ENCODE results near the gene MYT1.

The MYT1 gene

GRCh38 chr20:64236137-64237088 lies 72.2 kb downstream of the MYT1 start:
- TF ChIP-seq YY1 (IDR thresholded peaks at IDR 0.05; ENCODE audit: low read depth) (no peak), ZBTB7A (IDR thresholded peaks at IDR 0.05; ENCODE audit: low read depth) (no peak), TEAD4 (IDR thresholded peaks at IDR 0.05) (no peak), CEBPB (IDR thresholded peaks at IDR 0.05) (no peak), EGR1 (IDR thresholded peaks at IDR 0.05) (no peak), EP300 (IDR thresholded peaks at IDR 0.05; ENCODE audit: borderline replicate concordance) (no peak), FOXM1 (IDR thresholded peaks at IDR 0.05; ENCODE audit: borderline replicate concordance, low read depth) (no peak), USF1 (IDR thresholded peaks at IDR 0.05) (no peak)

- TF ChIP-seq TAF1 (IDR thresholded peaks at IDR 0.05; ENCODE audit: low read depth) (no peak), REST (IDR thresholded peaks at IDR 0.05; ENCODE audit: low read depth) (no peak), EP300 (IDR thresholded peaks at IDR 0.05; ENCODE audit: borderline replicate concordance) (no peak), MAX (IDR thresholded peaks at IDR 0.05) (no peak), TEAD4 (IDR thresholded peaks at IDR 0.05) (no peak), YY1 (IDR thresholded peaks at IDR 0.05; ENCODE audit: low read depth) (no peak), FOXM1 (IDR thresholded peaks at IDR 0.05; ENCODE audit: borderline replicate concordance, low read depth) (no peak), TCF12 (IDR thresholded peaks at IDR 0.05; ENCODE audit: low read depth) (no peak), NFIC (IDR thresholded peaks at IDR 0.05) (no peak), ZBTB7A (IDR thresholded peaks at IDR 0.05; ENCODE audit: low read depth) (no peak), CEBPB (IDR thresholded peaks at IDR 0.05) (no peak)
These were observed 73.1 kb downstream of the MYT1 start for GRCh38 chr20:64237316-64237715.

GRCh38 chr20:64238115-64238825 lies 74.0 kb downstream of the MYT1 start:
- TF ChIP-seq NFIC (IDR thresholded peaks at IDR 0.05), result no peak
- TF ChIP-seq MAX (IDR thresholded peaks at IDR 0.05), result no peak
- TF ChIP-seq TCF12 (IDR thresholded peaks at IDR 0.05; ENCODE audit: low read depth), result no peak

- TF ChIP-seq FOXM1 (IDR thresholded peaks at IDR 0.05; ENCODE audit: borderline replicate concordance, low read depth), result no peak
- TF ChIP-seq RAD21 (IDR thresholded peaks at IDR 0.05; ENCODE audit: low read depth), result no peak
- no peak for TF ChIP-seq NFIC (IDR thresholded peaks at IDR 0.05)
- no peak for TF ChIP-seq REST (IDR thresholded peaks at IDR 0.05; ENCODE audit: low read depth)
- TF ChIP-seq TAF1 (IDR thresholded peaks at IDR 0.05; ENCODE audit: low read depth), result no peak
- TF ChIP-seq MAX (IDR thresholded peaks at IDR 0.05), result no peak
- TF ChIP-seq TEAD4 (IDR thresholded peaks at IDR 0.05), result no peak
- no peak for TF ChIP-seq TCF12 (IDR thresholded peaks at IDR 0.05; ENCODE audit: low read depth)
These were observed 74.7 kb downstream of the MYT1 start for GRCh38 chr20:64238851-64239387.

GRCh38 chr20:64239449-64240242 lies 75.4 kb downstream of the MYT1 start:
- TF ChIP-seq FOXM1 (IDR thresholded peaks at IDR 0.05; ENCODE audit: borderline replicate concordance, low read depth) (no peak), TAF1 (IDR thresholded peaks at IDR 0.05; ENCODE audit: low read depth) (no peak), TCF12 (IDR thresholded peaks at IDR 0.05; ENCODE audit: low read depth) (no peak)

Data from Ishikawa (cell line).